ENCODE results near the gene CNKSR3.

Gene CNKSR3

DNA sequence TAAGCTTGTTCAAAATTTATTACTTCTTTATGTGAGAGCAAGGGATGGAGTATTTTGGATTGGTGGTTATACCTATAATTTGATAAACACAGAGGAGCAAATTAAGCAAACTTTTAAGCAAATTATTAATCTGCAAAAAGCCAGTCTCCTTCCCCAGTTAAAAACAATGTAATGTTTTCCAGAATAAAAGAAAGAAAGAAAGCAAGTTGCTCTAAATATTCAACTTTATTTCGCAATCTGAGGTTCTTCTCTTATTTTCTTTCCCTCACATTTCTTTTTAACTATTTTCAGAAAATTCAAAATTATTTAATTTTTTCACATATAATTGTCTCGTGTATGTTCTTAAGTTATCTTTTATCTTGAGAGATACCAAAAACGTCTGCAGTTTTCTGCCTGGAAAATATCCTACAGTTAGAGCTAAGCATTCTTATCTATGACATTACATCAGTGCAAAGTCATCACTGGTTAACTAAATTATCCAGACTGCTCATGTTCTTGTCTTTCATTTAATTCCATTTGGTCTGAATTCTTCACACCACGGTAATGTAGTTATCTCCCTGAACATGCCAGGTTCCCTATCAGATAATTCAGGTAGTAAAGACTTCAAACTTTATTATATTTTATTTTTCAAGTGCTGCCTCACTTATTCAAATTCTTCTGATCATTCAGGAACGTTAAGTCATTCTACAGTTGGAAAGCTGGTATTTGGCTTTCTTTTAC, 3.3 kb upstream of the CNKSR3 start:
- H3F3A ChIP-seq (ENCODE audit: insufficient read depth, low read length): no peaks in the 10 kb centered on the region
- TF ChIP-seq CTCF (IDR thresholded peaks at IDR 0.05; ENCODE audit: low read length) (no peak), EZH2 (IDR thresholded peaks at IDR 0.05; ENCODE audit: borderline replicate concordance, low read length) (no peak)
- no peak overlapping the region for H3K4me2 ChIP-seq (ENCODE audit: low read length)
- H3K36me3 ChIP-seq (ENCODE audit: insufficient read depth, low read length): no peaks in the 10 kb centered on the region
- no peaks in the 10 kb centered on the region for H4K20me1 ChIP-seq (ENCODE audit: insufficient read depth, low read length)
- no peaks in the 10 kb centered on the region for H3K4me1 ChIP-seq (ENCODE audit: insufficient read depth, low read length, severe bottlenecking)
- H3K27me3 ChIP-seq (ENCODE audit: insufficient read depth, low read length): peaks cover 5% of the 10 kb centered on the region; the same call in 1 of the 2 replicates
- H3K9me3 ChIP-seq (ENCODE audit: low read length): no peaks in the 10 kb centered on the region
- H3K4me3 ChIP-seq (ENCODE audit: low read depth, low read length, poor library complexity, severe bottlenecking): no peak overlapping the region
- no peak overlapping the region for H3K27ac ChIP-seq (ENCODE audit: low read depth, low read length, poor library complexity, severe bottlenecking)
- no peak overlapping the region for H2AFZ ChIP-seq (ENCODE audit: low read length)
- no peak overlapping the region for H3K9ac ChIP-seq (ENCODE audit: low read length)
- H3K79me2 ChIP-seq (ENCODE audit: insufficient read depth, low read length): no peaks in the 10 kb centered on the region
- H3K9me2 ChIP-seq (ENCODE audit: low read depth, low read length): no peaks in the 10 kb centered on the region

DNA sequence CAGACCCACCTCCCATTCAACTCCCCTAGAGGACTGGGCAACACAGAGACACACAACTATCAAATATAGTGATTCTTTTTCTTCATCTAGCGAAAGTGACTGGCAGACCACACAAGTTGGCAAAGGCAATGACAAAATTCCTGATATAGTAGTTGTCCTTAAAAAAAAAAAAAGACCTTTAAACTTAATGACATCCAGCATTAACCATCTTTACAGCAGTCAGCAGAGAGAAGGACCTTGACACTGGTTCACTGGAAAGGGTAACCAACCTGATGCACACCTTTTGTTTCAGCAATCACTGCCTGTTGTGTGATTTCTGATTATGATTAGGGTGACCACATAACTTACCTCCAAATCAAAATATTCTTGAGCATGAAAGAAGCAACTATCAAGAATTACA, 1.7 kb upstream of the CNKSR3 start:
- no peak overlapping the region for H3K4me2 ChIP-seq (ENCODE audit: low read length)
- H3K36me3 ChIP-seq (ENCODE audit: insufficient read depth, low read length): no peaks in the 10 kb centered on the region
- peaks cover 5% of the 10 kb centered on the region; the same call in 1 of the 2 replicates for H3K27me3 ChIP-seq (ENCODE audit: insufficient read depth, low read length)
- H4K20me1 ChIP-seq (ENCODE audit: insufficient read depth, low read length): no peaks in the 10 kb centered on the region
- no peaks in the 10 kb centered on the region for H3K9me3 ChIP-seq (ENCODE audit: low read length)
- no peak overlapping the region for H3K27ac ChIP-seq (ENCODE audit: low read depth, low read length, poor library complexity, severe bottlenecking)
- H3K4me3 ChIP-seq (ENCODE audit: low read depth, low read length, poor library complexity, severe bottlenecking): no peak overlapping the region
- no peak overlapping the region for H2AFZ ChIP-seq (ENCODE audit: low read length)
- H3K4me1 ChIP-seq (ENCODE audit: insufficient read depth, low read length, severe bottlenecking): no peaks in the 10 kb centered on the region
- no peaks in the 10 kb centered on the region for H3F3A ChIP-seq (ENCODE audit: insufficient read depth, low read length)
- no peaks in the 10 kb centered on the region for H3K79me2 ChIP-seq (ENCODE audit: insufficient read depth, low read length)
- H3K9ac ChIP-seq (ENCODE audit: low read length): no peak overlapping the region
- TF ChIP-seq CTCF (IDR thresholded peaks at IDR 0.05; ENCODE audit: low read length) (no peak), EZH2 (IDR thresholded peaks at IDR 0.05; ENCODE audit: borderline replicate concordance, low read length) (no peak)
- no peaks in the 10 kb centered on the region for H3K9me2 ChIP-seq (ENCODE audit: low read depth, low read length)

DNA sequence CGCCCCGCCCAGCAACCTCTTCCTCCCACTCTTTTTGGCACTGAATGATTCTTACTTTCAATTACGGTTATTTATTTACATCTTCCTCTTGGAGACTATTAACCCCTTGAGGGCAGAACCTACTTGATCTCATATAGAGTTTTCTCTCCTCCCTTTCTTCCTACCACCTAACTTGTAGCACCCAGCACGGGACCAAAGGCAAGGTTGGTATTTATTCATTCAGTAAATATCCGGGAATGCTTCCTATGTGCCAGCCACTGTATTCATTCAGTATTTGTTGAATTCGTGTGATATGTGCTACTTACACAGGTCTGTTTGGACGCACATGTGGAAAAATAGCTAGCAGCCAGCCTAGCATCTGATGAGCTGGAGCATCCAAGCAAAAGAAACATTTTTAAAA, 1.3 kb upstream of the CNKSR3 start:
- TF ChIP-seq CTCF (IDR thresholded peaks at IDR 0.05; ENCODE audit: low read length) (no peak), EZH2 (IDR thresholded peaks at IDR 0.05; ENCODE audit: borderline replicate concordance, low read length) (no peak)
- Histone ChIP-seq H3K9ac (ENCODE audit: low read length) (no peak overlapping the region), H3K4me1 (ENCODE audit: insufficient read depth, low read length, severe bottlenecking) (no peaks in the 10 kb centered on the region), H3K4me2 (ENCODE audit: low read length) (no peak overlapping the region), H3K27ac (ENCODE audit: low read depth, low read length, poor library complexity, severe bottlenecking) (no peak overlapping the region), H3K27me3 (ENCODE audit: insufficient read depth, low read length) (peaks cover 5% of the 10 kb centered on the region; the same call in 1 of the 2 replicates), H3K9me3 (ENCODE audit: low read length) (no peaks in the 10 kb centered on the region), H3K36me3 (ENCODE audit: insufficient read depth, low read length) (no peaks in the 10 kb centered on the region), H3F3A (ENCODE audit: insufficient read depth, low read length) (no peaks in the 10 kb centered on the region), H2AFZ (ENCODE audit: low read length) (no peak overlapping the region), H3K79me2 (ENCODE audit: insufficient read depth, low read length) (no peaks in the 10 kb centered on the region), H3K9me2 (ENCODE audit: low read depth, low read length) (no peaks in the 10 kb centered on the region), H4K20me1 (ENCODE audit: insufficient read depth, low read length) (no peaks in the 10 kb centered on the region), H3K4me3 (ENCODE audit: low read depth, low read length, poor library complexity, severe bottlenecking) (no peak overlapping the region)
